ENCODE data around the gene OR56A5.
A peak's percentile ranks its signal among the peaks of the same experiment; 100 is the strongest.
"Not testable (repeated sequence)": the region's sequence is repeated elsewhere in the genome, so short reads cannot be mapped to it uniquely, and the experiment has no call there.

Gene OR56A5, protein sequence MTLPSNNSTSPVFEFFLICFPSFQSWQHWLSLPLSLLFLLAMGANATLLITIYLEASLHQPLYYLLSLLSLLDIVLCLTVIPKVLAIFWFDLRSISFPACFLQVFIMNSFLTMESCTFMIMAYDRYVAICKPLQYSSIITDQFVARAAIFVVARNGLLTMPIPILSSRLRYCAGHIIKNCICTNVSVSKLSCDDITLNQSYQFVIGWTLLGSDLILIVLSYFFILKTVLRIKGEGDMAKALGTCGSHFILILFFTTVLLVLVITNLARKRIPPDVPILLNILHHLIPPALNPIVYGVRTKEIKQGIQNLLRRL

GRCh38 chr11:5968394-5968793, at the start of gene OR56A5:
OR56A5 (minus strand) TSS chr11:5968494; CDS start chr11:5968494, 0 bp downstream.
- DNase-seq: no peak

DNA sequence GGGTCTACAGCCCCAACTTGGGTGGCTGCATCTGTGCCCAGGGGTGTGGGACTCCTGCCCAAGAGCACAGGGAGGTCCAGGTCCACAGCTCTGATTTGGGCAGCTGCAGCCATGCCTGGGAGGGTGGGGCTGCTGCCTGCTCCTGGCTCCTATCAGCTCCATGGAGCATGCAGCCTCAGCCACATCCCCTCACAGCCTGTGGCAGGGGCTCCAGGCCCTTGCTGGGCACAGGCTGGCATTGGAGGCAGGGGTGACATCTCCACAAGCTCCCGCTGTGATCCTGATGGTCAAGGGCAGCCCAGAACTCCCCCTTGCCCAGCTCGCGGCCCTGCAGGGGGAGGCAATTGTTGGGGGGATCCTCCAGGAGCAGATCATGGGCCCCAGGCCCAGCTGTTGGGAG, 44.7 kb upstream of the OR56A5 start:
- DNase-seq: no peak

DNA sequence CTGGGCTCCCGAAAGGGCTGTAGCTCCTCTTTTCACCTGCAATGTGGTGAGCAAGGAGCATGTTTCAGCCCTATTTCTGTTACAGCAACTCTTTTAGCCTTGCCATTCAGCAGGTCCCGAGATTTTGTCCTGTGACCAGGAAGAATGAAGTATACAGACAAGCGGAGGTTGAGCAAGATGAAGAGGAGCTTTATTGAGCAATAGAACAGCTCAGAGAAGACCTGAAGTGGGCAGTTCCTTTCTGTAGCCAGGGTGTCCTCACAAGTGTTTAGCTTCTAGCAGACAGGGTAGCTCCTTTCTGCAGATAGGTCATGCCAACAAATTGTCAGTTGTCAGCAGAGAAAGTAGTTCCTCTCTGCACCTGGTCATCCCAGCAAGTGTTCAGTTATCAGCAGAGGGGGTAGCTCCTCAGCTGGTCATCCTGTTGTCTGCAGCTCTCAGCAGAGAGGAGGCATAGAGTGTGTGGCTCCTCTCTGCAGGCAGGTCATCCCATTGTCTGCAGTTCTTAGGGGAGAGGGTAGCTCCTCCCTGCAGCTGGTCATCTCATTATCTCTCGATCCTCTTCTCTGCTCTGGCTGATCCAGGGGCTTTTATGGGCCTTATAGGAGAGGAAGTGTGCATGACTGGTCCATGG, 43.9 kb upstream of the OR56A5 start:
- no peak for DNase-seq

DNA sequence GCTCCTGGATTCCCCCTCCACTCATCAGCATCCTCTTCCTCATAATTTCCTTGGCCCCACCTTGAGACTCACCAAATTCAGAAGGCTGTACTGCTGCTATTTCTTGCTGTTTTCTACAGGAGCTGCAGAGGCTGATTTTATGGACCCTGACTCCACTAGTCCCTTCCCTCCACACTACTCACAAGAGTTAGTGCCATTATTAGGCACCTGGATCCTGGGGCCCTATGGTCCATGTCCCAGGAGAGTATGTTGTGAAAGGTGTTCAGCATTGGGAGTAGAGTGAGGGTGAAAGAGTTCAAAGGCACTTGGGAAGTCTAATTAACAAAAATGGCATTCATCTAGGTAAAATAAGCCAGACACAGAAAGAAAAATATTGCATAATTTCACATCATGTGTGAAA, 38.6 kb upstream of the OR56A5 start, which contains the start of gene OR56A4:
Gene OR56A4 (minus strand): TSS at position 101 of the 400 bp plus-strand sequence. CDS start 3,954 bp downstream, outside the sequence.
- DNase-seq: no peak

DNA sequence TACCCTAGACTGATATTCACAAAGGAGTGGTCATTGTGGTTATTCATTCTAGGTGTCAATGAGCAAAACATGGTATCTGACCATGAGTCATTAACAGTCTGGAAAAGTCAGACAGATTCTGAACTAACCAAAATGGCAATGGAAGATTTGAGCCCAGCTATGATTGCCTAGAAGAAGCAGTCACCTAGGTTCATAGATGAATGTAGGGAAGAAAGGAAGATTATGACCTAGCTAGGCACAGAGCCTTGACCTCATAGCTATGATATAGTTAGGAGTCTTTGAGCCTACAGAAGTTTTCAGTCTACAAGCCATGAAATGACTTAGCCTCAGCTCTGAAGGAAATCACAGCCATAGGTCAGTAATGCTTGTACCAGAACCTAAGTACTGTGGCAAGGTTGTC, 38.1 kb upstream of the OR56A5 start:
- DNase-seq: no peak

DNA sequence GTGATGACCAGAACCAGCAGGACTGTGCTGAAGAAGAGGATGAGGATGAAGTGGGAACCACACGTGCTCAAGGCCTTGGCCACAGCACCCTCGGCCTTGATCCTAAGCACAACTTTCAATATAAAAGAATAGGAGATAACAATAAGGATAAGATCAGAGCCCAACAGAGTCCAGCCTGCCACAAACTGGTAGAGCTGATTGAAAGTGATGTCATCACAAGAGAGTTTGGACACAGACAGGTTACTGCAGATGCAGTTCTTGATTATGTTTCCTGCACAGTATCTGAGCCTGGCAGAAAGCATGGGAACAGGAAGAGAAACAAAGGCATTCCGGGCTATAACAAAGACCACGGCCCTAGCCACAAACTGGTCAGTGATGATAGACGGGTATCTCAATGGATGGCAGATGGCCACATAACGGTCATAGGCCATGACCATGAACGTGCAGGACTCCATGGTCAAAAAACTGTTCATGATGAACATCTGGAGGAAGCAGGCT, 34.0 kb upstream of the OR56A5 start:
- no peak for DNase-seq

DNA sequence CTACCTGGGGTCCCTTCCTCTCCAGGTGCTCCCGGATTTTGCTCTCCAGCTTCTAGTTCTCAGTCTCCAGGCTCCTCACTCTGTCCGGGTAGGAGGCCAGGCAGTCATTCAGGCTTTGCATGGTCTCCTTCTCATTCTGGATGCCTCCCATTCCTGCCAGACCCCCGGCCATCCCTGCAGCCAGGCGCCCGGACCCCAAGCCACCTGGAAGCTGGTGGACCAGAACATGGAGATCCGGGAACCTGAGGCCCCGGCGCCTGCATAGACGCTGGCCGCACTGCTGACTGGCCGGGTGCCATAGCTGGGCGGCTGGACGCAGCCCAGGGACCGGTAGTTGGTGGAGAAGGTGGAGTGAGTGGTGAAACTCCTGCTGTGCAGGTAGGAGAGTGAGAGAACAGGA, 26.5 kb upstream of the OR56A5 start:
- DNase-seq: no peak

- DNase-seq: peak; percentile 39
Measured at GRCh38 chr11:5992604-5993251, 24.4 kb upstream of the OR56A5 start.

GRCh38 chr11:5992150-5992549, 23.9 kb upstream of the OR56A5 start:
- no peak for DNase-seq

- no peak for DNase-seq
Measured at GRCh38 chr11:5989203-5989602, 20.9 kb upstream of the OR56A5 start.

DNA sequence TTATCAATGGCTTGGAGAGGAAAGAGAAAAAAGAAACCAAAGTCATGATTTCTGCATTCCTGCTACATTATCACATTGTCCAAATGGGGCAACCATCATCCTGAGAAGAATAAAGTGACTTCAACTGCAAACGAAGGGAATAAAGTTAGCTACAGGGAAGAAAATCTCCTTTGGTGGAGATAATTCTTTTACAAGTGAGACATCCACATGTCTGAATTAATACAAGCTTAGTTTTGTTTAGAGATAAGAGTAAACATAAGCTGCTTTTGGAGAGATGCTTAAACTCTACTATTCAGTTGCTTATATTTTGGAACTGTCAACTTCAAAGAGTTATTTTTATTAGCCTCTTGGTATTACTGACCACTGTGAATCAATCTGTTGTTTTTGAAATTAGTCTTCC, 18.6 kb upstream of the OR56A5 start, which contains the start of gene OR52L1:
Gene OR52L1 (minus strand): TSS at position 101 of the 400 bp plus-strand sequence. CDS start 55 bp downstream, at position 46.
- DNase-seq: no peak

DNA sequence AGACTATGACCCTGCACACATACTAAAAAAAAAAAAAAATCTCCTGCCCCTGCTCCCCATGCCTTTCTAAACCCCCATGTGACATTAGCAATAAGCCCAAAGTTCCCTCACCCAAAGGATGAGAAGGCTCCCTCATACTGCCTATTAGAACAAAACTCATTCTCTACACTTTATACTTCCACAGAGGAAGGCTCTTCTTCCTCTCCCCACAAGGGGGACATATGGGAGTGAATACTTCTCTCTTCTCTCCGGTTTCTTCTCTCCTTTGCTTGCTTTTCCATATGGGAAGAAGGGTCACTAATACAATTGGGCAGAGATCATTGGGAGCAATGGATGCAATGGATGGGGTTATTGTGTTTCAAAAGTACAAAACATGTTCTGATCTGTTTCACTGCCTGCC, 15.1 kb upstream of the OR56A5 start:
- DNase-seq: no peak

- DNase-seq: no peak
Measured at GRCh38 chr11:5973530-5973929, 5.2 kb upstream of the OR56A5 start.

GRCh38 chr11:5967708-5968107, 586 bp downstream of the OR56A5 start:
- DNase-seq: no peak

DNA sequence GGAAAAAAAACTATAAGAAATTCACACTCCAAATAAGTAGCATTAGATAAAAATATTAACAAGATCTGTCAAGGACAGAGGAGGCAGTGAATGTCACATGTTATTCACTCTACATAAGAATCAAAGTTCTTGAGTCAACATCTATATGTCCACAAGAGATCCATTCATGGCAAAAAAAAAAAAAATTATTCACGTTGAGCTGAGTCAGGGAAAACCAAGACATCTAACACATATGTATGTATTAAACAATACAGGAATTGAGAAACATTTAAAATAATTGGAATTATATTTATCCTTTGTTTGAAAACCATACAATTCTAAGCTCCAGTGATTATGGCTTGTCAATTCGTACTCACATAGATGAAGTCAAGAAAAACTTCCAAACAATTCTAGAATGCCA, 1.3 kb downstream of the OR56A5 start:
- DNase-seq: no peak

DNA sequence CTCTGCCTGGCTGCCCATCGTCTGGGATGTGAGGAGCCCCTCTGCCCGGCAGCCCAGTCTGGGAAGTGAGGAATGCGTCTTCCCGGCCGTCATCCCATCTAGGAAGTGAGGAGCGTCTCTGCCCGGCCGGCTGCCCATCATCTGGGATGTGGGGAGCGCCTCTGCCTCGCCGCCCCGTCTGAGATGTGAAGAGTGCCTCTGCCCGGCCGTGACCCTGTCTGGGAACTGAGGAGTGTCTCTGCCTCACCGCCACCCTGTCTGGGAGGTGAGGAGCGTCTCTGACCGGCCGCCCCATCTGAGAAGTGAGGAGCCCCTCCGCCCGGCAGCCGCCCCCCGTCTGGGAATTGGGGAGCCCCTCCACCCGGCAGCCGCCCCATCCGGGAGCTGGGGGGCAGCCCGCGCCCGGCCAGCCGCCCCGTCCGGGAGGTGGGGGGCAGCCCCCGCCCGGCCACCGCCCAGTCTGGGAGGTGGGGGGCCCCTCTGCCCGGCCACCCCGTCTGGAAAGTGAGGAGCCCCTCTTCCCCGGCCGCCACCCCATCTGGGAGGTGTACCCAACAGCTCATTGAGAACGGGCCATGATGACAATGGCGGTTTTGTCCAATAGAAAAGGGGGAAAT, 7.5 kb downstream of the OR56A5 start:
- DNase-seq: not testable (repeated sequence)

GRCh38 chr11:5955586-5955985, 12.7 kb downstream of the OR56A5 start:
- no peak for DNase-seq

DNA sequence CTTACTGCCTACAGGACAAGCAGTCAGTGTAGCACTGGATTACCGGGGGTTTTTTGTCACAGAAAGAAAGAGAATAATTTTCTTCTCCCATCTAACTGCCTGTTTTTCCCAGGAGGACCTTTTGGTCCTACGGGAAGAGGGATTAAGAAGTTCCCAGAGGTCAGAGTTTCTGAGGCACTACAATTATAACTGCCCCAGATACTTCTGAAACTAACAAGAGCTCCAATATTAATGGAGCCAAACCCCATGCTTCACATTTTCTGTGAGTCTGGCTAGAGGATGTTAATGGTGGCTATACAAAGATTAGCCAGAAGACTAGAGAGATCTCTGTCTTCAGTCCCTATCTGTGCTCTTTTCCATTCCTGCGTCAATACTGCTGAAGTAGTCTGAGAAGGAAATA, 26.3 kb downstream of the OR56A5 start, which contains the start of gene OR56A3:
Gene OR56A3 (plus strand): TSS at position 301 of the 400 bp plus-strand sequence. CDS start 5,096 bp downstream, outside the sequence.
- no peak for DNase-seq

DNA sequence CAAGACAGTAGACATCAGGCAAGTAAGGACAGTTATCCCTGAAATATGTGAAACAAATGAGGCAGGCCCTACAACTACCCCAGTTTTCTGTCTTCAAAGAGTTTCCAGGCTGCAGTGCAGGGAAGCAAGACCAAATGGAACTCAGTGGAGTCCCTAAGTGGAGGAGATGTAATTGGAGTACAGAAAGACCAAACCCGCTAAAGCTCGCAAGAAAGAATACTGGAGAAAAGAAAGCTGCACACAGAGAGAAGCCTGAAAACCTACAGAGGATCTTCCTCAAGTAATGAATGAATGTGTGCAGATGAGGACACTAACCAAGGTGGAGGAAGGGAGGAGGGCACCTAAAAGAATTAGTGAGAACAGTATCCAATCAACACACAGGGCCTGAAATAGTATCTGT, 27.5 kb downstream of the OR56A5 start:
- DNase-seq: no peak

DNA sequence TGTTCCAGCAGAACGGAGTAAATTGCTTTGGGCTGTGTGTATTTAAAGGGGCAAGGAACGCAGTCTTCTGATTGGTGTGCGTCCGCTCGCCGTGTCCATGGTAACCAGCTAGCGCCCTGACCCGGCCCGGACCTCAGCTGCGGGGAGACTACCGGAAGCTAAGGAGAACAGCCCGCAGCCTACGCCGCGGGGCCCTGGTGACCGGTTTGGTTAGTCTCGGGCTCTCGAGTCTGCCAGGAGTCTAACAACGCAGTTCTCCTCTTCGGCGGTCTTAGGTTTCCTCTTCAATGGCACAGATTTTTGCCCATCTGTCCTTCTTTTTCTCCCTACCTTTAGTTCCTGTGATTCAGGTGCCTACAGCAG, 29.7 kb downstream of the OR56A5 start:
- DNase-seq: no peak

DNA sequence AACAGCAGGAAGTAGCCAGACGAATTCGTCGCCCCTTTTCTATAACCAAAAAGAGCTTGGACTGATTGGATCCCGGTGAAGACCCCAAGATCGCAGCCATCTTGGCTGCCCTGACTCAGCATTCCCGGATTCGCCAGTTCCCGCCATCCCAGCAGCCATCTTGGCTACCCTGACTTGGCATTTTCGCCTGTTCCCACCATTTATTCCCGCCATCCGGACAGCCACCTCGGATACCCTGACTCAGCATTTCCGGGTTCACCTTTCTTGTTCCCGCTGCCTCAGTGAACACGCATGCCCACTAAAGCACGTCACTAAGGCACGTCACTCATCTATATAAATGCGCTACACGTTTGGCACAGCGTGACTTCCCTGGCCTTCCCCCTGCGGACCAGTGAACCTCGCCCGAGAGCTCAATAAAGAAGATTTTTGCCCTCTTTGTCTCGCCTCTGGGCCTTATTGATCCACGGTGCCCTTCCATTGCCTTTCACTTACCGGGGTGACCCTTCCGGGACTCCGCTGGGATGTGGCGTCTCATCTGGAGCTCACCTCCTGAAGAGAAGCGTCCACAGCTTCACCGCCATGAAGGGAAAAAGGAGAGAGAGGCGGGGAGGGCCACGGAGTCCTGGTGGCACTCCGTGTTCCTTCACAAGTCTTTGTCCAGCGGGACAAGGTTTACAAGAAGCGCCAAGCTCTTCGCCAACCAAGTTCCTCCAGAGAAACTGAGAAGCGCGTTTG, 30.3 kb downstream of the OR56A5 start:
- no peak for DNase-seq

DNA sequence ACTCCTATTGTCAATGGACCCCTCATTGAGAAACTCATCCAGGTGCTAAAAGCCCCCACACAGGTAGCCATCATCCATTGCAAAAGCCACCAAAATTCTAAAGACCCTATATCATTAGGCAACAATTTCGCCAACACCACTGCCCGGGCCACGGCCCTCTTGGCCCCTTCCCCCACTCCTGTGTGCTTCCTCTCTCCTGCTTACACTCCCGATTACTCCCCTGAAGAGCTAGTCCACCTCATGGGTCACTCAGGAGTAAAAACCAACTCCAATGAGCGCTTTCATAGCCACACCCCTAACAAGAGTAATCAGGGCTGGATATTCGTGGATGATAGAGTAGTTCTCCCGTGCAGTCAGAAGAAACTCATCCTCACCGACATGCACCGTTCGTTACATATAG, 35.2 kb downstream of the OR56A5 start:
- no peak for DNase-seq

DNA sequence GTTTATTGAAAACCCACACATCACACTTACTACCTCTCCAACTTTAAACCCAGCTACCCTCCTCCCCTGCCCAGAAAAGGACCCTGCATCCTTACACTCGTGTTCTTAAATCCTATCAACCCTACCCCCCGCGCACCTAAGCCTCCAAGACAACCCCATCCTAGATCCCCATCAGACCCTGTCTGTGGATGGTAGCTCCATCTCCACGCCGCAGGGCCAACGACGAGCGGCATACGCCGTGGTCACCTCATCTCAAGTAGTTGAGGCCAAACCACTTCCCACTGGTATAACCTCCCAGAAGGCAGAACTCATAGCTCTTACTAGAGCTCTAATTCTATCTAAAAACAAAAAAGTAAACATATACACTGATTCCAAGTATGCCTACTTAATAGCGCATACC, 35.6 kb downstream of the OR56A5 start:
- DNase-seq: no peak
